Measurements from ENCODE around the gene ACY1.

Gene ACY1

DNA sequence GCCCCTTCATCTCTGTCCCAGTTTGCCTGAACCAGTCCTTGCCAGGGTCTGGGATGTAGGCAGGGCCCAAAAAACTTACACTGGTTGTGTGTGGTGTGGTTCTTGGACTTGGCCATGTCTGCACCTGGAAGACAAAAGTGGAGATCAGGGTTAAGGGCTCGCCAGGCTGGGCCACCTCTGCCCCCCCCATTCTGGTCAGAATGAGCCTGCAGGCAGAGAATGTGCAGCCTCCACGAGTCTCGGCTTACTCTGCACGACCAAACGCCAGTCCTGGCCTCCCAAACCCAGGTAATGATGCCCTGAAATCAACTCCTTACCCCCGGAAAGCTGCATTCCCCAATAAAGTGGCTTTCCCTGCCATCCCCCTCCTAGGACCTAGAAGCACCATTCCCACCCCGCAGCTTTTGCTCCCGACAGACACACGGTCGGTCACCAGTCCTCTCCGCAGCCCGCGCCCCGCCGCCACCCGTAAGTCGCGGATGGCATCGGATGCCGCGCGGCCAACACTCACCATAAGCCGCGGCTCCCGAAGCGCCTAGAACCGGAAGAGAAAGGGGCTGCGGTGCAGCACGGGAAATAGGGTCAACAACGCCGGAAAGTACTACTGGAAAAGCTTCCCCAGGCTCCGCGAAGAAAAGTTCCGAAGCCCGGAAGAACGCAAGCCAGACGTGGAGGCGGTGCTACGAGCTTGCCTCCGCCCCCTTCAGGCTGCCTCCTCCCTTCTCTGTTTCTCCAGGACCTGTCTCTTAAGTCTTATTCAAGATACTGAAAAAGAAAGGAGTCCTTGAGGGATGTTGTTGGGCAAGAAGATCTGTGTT is 12.2 kb downstream of the ACY1 start, which contains the start of gene RPL29:
Gene RPL29 (minus strand): TSS at position 550 of the 818 bp plus-strand sequence. CDS start 434 bp downstream, at position 116.
- TF ChIP-seq, protein P1, sequence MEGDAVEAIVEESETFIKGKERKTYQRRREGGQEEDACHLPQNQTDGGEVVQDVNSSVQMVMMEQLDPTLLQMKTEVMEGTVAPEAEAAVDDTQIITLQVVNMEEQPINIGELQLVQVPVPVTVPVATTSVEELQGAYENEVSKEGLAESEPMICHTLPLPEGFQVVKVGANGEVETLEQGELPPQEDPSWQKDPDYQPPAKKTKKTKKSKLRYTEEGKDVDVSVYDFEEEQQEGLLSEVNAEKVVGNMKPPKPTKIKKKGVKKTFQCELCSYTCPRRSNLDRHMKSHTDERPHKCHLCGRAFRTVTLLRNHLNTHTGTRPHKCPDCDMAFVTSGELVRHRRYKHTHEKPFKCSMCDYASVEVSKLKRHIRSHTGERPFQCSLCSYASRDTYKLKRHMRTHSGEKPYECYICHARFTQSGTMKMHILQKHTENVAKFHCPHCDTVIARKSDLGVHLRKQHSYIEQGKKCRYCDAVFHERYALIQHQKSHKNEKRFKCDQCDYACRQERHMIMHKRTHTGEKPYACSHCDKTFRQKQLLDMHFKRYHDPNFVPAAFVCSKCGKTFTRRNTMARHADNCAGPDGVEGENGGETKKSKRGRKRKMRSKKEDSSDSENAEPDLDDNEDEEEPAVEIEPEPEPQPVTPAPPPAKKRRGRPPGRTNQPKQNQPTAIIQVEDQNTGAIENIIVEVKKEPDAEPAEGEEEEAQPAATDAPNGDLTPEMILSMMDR (IDR thresholded peaks at IDR 0.05; ENCODE audit: borderline replicate concordance, insufficient read depth, low read depth, low read length), result no peak
- H3K4me3 ChIP-seq (ENCODE audit: low read depth, low read length), result peak within 1 kb of the TSS; percentile 99

DNA sequence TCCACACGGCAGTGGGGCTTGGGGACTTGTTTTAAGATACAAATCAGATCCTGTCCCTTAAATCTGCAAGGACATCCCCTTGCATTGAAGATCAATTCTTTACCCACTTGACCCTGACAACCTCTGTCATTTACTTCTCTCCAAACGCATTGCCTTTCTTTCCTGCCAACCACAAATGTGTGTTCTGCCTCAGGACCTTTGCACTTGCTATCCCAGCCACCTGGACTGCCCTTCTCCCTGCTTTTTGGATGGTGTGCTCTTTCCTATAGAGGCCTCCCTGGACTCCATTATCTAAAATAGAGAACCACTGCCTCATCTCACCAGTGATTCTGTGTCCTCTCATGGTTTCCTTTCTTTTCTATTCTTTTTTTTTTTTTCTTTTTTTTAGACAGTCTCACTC is 13.8 kb downstream of the ACY1 start:
- TF ChIP-seq, protein P1 (IDR thresholded peaks at IDR 0.05; ENCODE audit: borderline replicate concordance, insufficient read depth, low read depth, low read length), result no peak
- no peak overlapping the region for H3K4me3 ChIP-seq (ENCODE audit: low read depth, low read length)

DNA sequence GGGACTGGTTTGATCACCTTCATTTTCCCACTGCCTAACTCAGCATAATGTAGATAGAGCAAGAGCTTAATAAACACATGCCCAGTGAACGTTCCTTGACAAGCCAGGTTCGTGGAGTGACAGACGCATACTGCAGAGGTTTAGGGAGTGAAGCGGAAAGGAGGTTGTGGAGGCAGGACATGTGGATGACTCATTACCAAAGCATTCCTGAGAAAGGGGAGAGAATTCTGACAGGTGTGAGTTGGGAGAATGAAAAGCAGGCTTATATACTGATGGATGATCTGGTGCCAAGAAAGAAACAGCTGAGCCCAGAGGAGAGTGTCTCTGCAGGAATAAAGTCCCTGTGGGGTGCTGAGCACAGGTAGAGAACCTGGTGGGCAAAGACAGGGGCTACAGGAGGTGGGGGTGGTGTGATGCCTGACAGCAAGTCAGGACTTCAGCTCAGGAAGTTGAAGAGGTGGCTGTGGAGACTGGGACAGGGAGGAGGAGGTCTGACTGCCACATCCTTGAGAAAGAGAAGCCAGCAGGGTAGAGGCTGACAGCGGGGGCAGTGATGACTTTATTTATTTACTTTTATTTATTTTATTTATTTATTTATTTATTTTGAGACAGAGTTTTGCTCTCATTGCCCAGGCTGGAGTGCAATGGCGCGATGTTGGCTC is 14.7 kb downstream of the ACY1 start:
- TF ChIP-seq, protein P1 (IDR thresholded peaks at IDR 0.05; ENCODE audit: borderline replicate concordance, insufficient read depth, low read depth, low read length), result no peak
- no peak overlapping the region for H3K4me3 ChIP-seq (ENCODE audit: low read depth, low read length)

DNA sequence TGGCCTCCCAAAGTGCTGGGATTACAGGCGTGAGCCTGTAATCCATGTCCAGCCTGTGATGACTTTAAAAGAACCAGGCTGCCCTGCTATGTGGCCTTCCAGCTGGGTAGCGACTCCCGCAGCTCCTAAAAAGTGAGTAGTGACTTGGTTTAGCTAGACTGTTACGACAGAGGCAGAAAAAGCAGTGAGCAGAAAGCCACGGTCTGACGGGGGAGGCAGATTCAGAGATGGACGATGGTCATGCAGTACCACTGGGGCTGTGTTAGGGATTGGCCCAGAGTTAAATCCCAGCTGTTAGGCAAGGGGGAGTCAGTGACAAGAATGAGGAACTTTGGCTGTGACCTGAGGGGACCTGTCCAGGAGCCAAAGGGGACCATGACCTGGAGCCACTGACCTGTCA is 15.4 kb downstream of the ACY1 start:
- H3K4me3 ChIP-seq (ENCODE audit: low read depth, low read length), result no peak overlapping the region
- TF ChIP-seq, protein P1 (IDR thresholded peaks at IDR 0.05; ENCODE audit: borderline replicate concordance, insufficient read depth, low read depth, low read length), result no peak

DNA sequence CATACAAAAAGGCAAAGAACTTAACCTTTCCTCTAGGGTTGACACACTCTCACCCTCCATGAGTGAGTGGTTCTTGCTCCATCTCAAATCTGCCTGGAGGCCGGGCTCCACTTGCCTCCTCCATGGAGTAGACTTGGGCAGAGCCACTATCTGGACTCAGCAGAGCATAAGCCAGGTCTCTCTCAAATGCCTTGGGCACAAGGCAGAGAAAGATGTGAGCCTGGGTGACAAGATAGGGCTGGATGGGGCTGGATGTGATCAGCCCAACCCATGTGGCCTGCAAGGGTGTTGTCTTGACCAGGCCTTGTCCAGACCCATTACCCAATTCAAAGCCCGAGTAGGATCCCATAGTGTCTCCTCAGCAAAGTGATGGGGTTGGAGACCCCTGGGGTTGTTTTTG is 16.5 kb downstream of the ACY1 start:
- H3K4me3 ChIP-seq (ENCODE audit: low read depth, low read length), result no peak overlapping the region
- TF ChIP-seq, protein P1 (IDR thresholded peaks at IDR 0.05; ENCODE audit: borderline replicate concordance, insufficient read depth, low read depth, low read length), result no peak

DNA sequence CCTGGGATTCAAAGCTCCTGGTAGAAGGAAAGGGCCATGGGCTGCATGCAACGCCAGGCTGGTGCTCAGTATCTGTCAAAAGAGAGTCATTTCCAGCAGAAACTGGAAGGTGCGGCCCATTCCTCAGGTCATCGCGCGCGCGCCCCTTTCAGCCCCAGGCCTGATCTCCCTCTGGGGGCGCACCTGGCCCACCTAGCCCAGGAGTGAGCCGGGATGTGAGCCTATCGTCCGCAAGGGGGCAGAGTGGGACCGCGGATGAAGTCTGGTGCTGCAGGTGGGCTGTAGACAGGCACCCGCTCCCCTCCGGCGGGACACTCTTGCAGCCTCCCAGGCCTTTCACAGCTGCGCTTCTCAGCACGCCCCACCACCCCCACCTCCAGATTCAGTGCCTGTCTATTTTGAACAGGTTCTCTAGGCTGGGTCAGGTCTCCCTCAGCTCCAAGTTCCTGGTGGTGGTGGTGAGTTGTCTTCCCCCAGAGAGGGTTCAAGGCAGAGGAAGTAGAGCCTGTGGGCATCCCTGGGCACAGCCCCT is 18.2 kb downstream of the ACY1 start:
- no peak overlapping the region for H3K4me3 ChIP-seq (ENCODE audit: low read depth, low read length)
- TF ChIP-seq, protein P1 (IDR thresholded peaks at IDR 0.05; ENCODE audit: borderline replicate concordance, insufficient read depth, low read depth, low read length), result peak; percentile 98
